GM12873 (cell line): ENCODE results near the gene PILRA.
A peak's percentile ranks its signal among the peaks of the same experiment; 100 is the strongest.

ENCODE experiments used
- CTCF ChIP-seq: IDR thresholded peaks from 2 replicates; pipeline ENCODE4 v1.5.1; 2012; ENCODE audit warnings: low read depth, mild to moderate bottlenecking, moderate library complexity, low read length, control low read depth; ENCODE audit not compliant: insufficient read depth; ENCODE audit errors: missing control alignments

Gene PILRA

GRCh38 chr7:100358027-100358856 is 15.0 kb upstream of the PILRA start, which contains the start of gene PILRB:
PILRB (plus strand) TSS chr7:100358117; CDS start chr7:100358303, 186 bp downstream.
- peak; percentile 45 for TF ChIP-seq CTCF

- no peak for TF ChIP-seq CTCF
These were observed 14.5 kb upstream of the PILRA start for GRCh38 chr7:100358857-100359212.

- no peak for TF ChIP-seq CTCF
These were observed 13.0 kb upstream of the PILRA start for GRCh38 chr7:100360135-100360854.

- TF ChIP-seq CTCF = no peak
These were observed 10.2 kb upstream of the PILRA start for GRCh38 chr7:100363098-100363497.

- no peak for TF ChIP-seq CTCF
These were observed 8.8 kb upstream of the PILRA start for GRCh38 chr7:100364480-100364879.

GRCh38 chr7:100366411-100367250 is 6.7 kb upstream of the PILRA start:
- TF ChIP-seq CTCF = no peak

- no peak for TF ChIP-seq CTCF
These were observed 6.1 kb upstream of the PILRA start for GRCh38 chr7:100367251-100367620.
